Fibroblast of lung (primary cell): ENCODE measurements around the gene TH. TPM values are rescaled to one million over a fixed set of nuclear protein-coding genes. Genes with fewer than 3 reads are reported as not detected.

ENCODE experiments used
- DNase-seq, 2 donors: peaks; one replicate each; pipeline versions ENCODE4 v3.0.0 to v3.0.0-alpha.2; 2010; ENCODE audit warnings: low read depth in 2 of 2
- H2AFZ ChIP-seq: 2 replicates; pipeline ENCODE4 v1.5.1; 2012; ENCODE audit warnings: low read length, control low read depth, inconsistent platforms
- H3K27ac ChIP-seq: 2 replicates; pipeline ENCODE4 v1.5.1; 2011; ENCODE audit warnings: low read length, control low read depth; ENCODE audit not compliant: insufficient read depth
- H3K27me3 ChIP-seq: 2 replicates; pipeline ENCODE4 v1.5.1; 2011; ENCODE audit warnings: mild to moderate bottlenecking, low read length; ENCODE audit not compliant: control insufficient read depth, insufficient read depth
- H3K36me3 ChIP-seq: 2 replicates; pipeline ENCODE4 v1.5.1; 2011; ENCODE audit warnings: low read length; ENCODE audit not compliant: control insufficient read depth, insufficient read depth
- H3K4me1 ChIP-seq: 2 replicates; pipeline ENCODE4 v1.5.1; 2011; ENCODE audit warnings: low read length; ENCODE audit not compliant: control insufficient read depth, insufficient read depth; ENCODE audit errors: extremely low read depth
- H3K4me2 ChIP-seq: 2 replicates; pipeline ENCODE4 v1.5.1; 2011; ENCODE audit warnings: low read length, control low read depth; ENCODE audit not compliant: insufficient read depth; ENCODE audit errors: extremely low read depth
- H3K4me3 ChIP-seq, 4 experiments: fragments of 200-600 bp in 1 of 4; sonication (generic) in 1 of 4; replicated peaks in 1 of 4; 2 replicates each; pipeline ENCODE4 v1.5.1; 2011 to 2016; ENCODE audit warnings: low read length in 4 of 4, low read depth in 3 of 4, mild to moderate bottlenecking in 3 of 4, control low read depth in 2 of 4, inconsistent platforms in 1 of 4, mixed read lengths in 1 of 4; ENCODE audit not compliant: insufficient read depth in 1 of 4; ENCODE audit errors: control extremely low read depth in 1 of 4
- H3K79me2 ChIP-seq: 2 replicates; pipeline ENCODE4 v1.5.1; 2012; ENCODE audit warnings: mild to moderate bottlenecking, low read length, inconsistent platforms; ENCODE audit not compliant: control insufficient read depth, insufficient read depth
- H3K9ac ChIP-seq: 2 replicates; pipeline ENCODE4 v1.5.1; 2011; ENCODE audit warnings: mild to moderate bottlenecking, low read length, control low read depth; ENCODE audit not compliant: insufficient read depth
- H3K9me3 ChIP-seq: 2 replicates; pipeline ENCODE4 v1.5.1; 2012; ENCODE audit warnings: low read depth, low read length; ENCODE audit not compliant: control insufficient read depth, insufficient read depth
- H4K20me1 ChIP-seq: 2 replicates; pipeline ENCODE4 v1.5.1; 2011; ENCODE audit warnings: low read length; ENCODE audit not compliant: control insufficient read depth, insufficient read depth; ENCODE audit errors: extremely low read depth
- EZH2 ChIP-seq: IDR thresholded peaks from 2 replicates; pipeline ENCODE4 v1.5.1; 2012; ENCODE audit warnings: low read length, control low read depth, mild to moderate bottlenecking; ENCODE audit errors: missing control alignments
- polyA plus RNA-seq, 2 donors: library from polyadenylated mRNA; depleted of rRNA in 1 of 2; stranded (reverse) in 1 of 2; unstranded in 1 of 2; fragments of >200 nt; gene quantifications; 2 replicates each; pipeline ENCODE4 v1.2.1, GENCODE V29; 2011 to 2012; ENCODE audit warnings: missing spikeins in 1 of 2
- total RNA-seq: library from RNA; depleted of rRNA; stranded (reverse); fragments of >200 nt; gene quantifications from 2 replicates; pipeline ENCODE4 v1.2.1, GENCODE V29; 2014
- TF ChIP-seq, protein P1 (sequence below), 2 donors: IDR thresholded peaks in 1 of 2; conservative IDR thresholded peaks in 1 of 2; 1 replicate in 1 of 2; 2 replicates in 1 of 2; pipeline ENCODE4 v1.5.1; 2011 to 2012; ENCODE audit warnings: low read length in 2 of 2, control low read depth in 1 of 2, inconsistent platforms in 1 of 2, low read depth in 1 of 2, mild to moderate bottlenecking in 1 of 2

TH gene
- total and polyA plus RNA-seq, 2 donors (not counting 1 experiment from before 2014, with no cell fraction given), result 0.17 TPM; not detected in 1

DNA sequence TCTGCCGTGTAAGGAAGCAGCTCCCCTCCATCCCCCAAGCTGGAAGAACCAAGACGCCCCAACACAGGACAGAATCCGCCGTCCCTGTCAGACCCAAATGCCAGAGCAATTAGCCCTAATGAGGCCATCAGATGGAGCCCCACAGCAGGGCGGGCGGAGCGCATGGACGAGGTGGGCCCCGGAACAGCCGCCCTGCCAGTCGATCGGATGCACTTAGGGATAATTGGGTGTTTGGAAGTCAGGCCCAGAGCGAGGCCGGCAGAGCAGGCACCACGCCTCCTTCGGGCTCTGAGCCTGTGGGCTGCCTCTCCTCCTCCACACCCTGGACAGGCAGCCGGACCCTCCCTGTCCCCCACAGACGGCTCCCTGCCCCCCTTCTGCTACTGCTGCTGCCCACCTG is 5.5 kb upstream of the TH start:
- Histone ChIP-seq H3K4me2 (no peak overlapping the region), H3K4me1 (no peaks in the 10 kb centered on the region), H3K27me3 (no peaks in the 10 kb centered on the region), H3K27ac (no peak overlapping the region), H3K36me3 (no peaks in the 10 kb centered on the region), H2AFZ (no peak overlapping the region), H3K79me2 (no peaks in the 10 kb centered on the region), H4K20me1 (no peaks in the 10 kb centered on the region), H3K9ac (no peak overlapping the region), H3K4me3 (no peak overlapping the region), H3K9me3 (no peaks in the 10 kb centered on the region)
- DNase-seq, result no peak
- no peak for TF ChIP-seq EZH2
- TF ChIP-seq, protein P1, sequence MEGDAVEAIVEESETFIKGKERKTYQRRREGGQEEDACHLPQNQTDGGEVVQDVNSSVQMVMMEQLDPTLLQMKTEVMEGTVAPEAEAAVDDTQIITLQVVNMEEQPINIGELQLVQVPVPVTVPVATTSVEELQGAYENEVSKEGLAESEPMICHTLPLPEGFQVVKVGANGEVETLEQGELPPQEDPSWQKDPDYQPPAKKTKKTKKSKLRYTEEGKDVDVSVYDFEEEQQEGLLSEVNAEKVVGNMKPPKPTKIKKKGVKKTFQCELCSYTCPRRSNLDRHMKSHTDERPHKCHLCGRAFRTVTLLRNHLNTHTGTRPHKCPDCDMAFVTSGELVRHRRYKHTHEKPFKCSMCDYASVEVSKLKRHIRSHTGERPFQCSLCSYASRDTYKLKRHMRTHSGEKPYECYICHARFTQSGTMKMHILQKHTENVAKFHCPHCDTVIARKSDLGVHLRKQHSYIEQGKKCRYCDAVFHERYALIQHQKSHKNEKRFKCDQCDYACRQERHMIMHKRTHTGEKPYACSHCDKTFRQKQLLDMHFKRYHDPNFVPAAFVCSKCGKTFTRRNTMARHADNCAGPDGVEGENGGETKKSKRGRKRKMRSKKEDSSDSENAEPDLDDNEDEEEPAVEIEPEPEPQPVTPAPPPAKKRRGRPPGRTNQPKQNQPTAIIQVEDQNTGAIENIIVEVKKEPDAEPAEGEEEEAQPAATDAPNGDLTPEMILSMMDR (conservative IDR thresholded peaks at IDR 0.05 in 1 of 2, IDR thresholded peaks at IDR 0.05 in 1 of 2; ENCODE audit: low read depth in 1 of 2, low read length in 2 of 2), result no peak

DNA sequence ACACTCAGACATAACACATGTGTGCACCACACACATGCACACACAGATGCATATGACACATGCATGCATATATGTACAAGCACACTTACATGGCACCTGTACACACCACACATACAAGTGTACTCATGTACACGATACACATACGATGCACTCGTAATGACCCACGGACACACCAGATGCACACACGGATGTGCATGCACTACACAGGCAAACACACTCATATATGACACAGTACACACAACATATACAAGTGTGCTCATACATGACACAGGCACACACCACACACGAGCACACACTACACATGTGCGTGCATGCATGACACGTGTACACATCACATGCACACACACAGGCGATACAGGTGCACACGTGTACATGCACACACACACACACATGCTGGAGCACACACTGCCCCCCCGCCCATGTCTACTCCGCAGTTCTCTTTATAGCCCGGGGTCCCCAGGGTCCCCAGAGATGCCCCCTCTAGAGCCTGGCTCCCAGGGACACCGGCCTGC is 4.8 kb upstream of the TH start:
- Histone ChIP-seq H3K4me2 (no peak overlapping the region), H2AFZ (no peak overlapping the region), H3K9ac (no peak overlapping the region), H3K79me2 (no peaks in the 10 kb centered on the region), H4K20me1 (no peaks in the 10 kb centered on the region), H3K9me3 (no peaks in the 10 kb centered on the region), H3K27ac (no peak overlapping the region), H3K27me3 (no peaks in the 10 kb centered on the region), H3K4me1 (no peaks in the 10 kb centered on the region), H3K4me3 (no peak overlapping the region), H3K36me3 (no peaks in the 10 kb centered on the region)
- DNase-seq, result peak in 1 of 2 donors; percentile 6
- TF ChIP-seq, protein P1 (conservative IDR thresholded peaks at IDR 0.05 in 1 of 2, IDR thresholded peaks at IDR 0.05 in 1 of 2; ENCODE audit: low read depth in 1 of 2, low read length in 2 of 2), result no peak
- no peak for TF ChIP-seq EZH2

DNA sequence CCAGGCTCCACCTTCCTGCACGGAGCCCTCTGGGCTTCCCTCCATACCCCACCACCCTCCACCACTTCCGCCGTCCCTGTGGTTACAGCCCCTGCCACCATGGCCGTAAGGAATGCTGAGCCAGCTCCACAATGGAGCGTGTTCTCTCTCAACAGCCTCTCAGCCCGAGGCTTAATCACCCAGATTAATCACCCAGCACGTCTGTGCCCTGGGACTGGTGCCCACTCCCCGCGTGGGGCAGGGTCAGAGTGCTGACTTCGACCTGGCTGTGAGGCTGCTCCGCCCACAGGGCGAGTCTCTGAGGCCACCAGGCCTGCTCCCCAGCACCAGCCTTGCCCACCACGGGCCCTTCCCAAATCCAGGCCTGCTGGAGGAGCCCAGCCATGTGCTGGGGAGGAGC is 4.0 kb upstream of the TH start:
- Histone ChIP-seq H3K4me2 (no peak overlapping the region), H3K9ac (no peak overlapping the region), H3K36me3 (no peaks in the 10 kb centered on the region), H3K4me1 (no peaks in the 10 kb centered on the region), H3K27me3 (no peaks in the 10 kb centered on the region), H3K27ac (no peak overlapping the region), H3K4me3 (no peak overlapping the region), H2AFZ (no peak overlapping the region), H3K9me3 (no peaks in the 10 kb centered on the region), H3K79me2 (no peaks in the 10 kb centered on the region), H4K20me1 (no peaks in the 10 kb centered on the region)
- TF ChIP-seq, protein P1 (conservative IDR thresholded peaks at IDR 0.05 in 1 of 2, IDR thresholded peaks at IDR 0.05 in 1 of 2; ENCODE audit: low read depth in 1 of 2, low read length in 2 of 2), result no peak
- TF ChIP-seq EZH2, result no peak
- DNase-seq, result peak; percentile 71 to 93
